Mesothelial cell of epicardium (in vitro differentiated cells): ENCODE results near the gene SLC35G6. TPM values are rescaled to one million over a fixed set of nuclear protein-coding genes. Genes with fewer than 3 reads are reported as not detected.

Source experiments
- DNase-seq, 2 experiments: peaks; one replicate each; pipeline ENCODE4 v3.0.0; 2021; ENCODE audit warnings: low spot score in 2 of 2; ENCODE audit not compliant: unreplicated experiment in 2 of 2
- H3K27ac Mint-ChIP-seq: 2 replicates; pipeline ENCODE4 v1.8.0; 2021; ENCODE audit warnings: mixed read lengths
- H3K27me3 Mint-ChIP-seq: 2 replicates; pipeline ENCODE4 v1.8.0; 2021; ENCODE audit warnings: low read depth, mixed read lengths
- H3K36me3 Mint-ChIP-seq: 2 replicates; pipeline ENCODE4 v1.8.0; 2021; ENCODE audit warnings: mixed read lengths
- H3K4me1 Mint-ChIP-seq: 2 replicates; pipeline ENCODE4 v1.8.0; 2021; ENCODE audit warnings: mixed read lengths
- H3K4me3 Mint-ChIP-seq: 2 replicates; pipeline ENCODE4 v1.8.0; 2021; ENCODE audit warnings: mild to moderate bottlenecking, moderate library complexity, mixed read lengths
- H3K9me3 Mint-ChIP-seq: 2 replicates; pipeline ENCODE4 v1.8.0; 2021; ENCODE audit warnings: mixed read lengths
- total RNA-seq: library from RNA; stranded (reverse); gene quantifications from 3 replicates; pipeline ENCODE4 v1.2.1, GENCODE V29; 2021
- TF ChIP-seq, protein P1 (sequence below): fragments of 200-600 bp; sonication (generic); IDR thresholded peaks from one replicate; pipeline ENCODE4 v1.5.0; 2021; ENCODE audit warnings: antibody characterized with exemption; ENCODE audit not compliant: unreplicated experiment

Gene SLC35G6
- total RNA-seq, 1 donor from 2014 or later, result not detected

GRCh38 chr17:7437950-7438614, 43.2 kb upstream of the SLC35G6 start:
- peak in 1 of 2 experiments; percentile 83 for DNase-seq

DNA sequence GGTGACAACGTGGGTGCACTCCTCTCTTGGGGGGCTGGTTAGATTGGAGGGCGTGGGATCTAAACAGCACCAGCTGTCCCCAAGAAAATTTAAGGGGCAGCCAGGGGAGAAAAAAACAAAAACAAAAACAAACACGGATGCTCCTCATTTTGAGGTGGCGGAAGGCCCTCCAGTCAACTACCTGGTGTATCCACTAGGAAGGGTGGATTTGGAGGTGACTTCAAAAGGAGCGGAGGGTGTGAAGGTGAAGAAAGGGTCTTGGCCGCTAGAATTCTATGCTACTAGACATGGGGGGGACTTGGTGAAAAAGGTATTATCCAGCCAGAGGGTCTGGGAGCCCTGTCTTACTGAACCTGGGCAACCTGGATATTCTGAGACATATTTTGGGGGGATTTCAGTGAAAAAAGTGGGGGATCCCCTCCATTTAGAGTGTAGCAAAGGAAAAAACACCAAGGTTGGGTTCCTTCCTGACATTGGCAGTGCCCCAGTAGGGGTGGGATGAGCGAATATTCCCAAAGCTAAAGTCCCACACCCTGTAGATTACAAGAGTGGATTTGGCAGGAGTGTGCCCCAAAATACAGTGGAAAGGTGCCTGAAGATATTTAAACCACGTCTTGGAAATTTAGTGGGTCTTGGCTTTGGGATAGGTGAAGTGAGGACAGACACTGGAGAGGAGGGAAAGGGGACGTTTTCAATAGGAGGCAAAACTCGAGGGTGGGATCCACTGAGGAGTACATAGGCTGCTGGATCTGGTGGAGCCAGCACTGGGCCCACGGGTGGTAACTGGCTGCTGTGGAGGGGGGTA, 42.4 kb upstream of the SLC35G6 start:
- DNase-seq, result no peak
- peak overlapping the region; percentile 83 for H3K4me3 Mint-ChIP-seq
- peaks cover 38% of the 10 kb centered on the region for H3K27me3 Mint-ChIP-seq
- TF ChIP-seq, protein P1, sequence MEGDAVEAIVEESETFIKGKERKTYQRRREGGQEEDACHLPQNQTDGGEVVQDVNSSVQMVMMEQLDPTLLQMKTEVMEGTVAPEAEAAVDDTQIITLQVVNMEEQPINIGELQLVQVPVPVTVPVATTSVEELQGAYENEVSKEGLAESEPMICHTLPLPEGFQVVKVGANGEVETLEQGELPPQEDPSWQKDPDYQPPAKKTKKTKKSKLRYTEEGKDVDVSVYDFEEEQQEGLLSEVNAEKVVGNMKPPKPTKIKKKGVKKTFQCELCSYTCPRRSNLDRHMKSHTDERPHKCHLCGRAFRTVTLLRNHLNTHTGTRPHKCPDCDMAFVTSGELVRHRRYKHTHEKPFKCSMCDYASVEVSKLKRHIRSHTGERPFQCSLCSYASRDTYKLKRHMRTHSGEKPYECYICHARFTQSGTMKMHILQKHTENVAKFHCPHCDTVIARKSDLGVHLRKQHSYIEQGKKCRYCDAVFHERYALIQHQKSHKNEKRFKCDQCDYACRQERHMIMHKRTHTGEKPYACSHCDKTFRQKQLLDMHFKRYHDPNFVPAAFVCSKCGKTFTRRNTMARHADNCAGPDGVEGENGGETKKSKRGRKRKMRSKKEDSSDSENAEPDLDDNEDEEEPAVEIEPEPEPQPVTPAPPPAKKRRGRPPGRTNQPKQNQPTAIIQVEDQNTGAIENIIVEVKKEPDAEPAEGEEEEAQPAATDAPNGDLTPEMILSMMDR, result no peak
- peak overlapping the region; percentile 66 for H3K27ac Mint-ChIP-seq
- H3K9me3 Mint-ChIP-seq, result no peaks in the 10 kb centered on the region
- no peaks in the 10 kb centered on the region for H3K36me3 Mint-ChIP-seq
- H3K4me1 Mint-ChIP-seq, result peaks cover 51% of the 10 kb centered on the region

More at GRCh38 chr17:7437950-7438614, 43.2 kb upstream of the SLC35G6 start:
- H3K9me3 Mint-ChIP-seq, result no peaks in the 10 kb centered on the region
- TF ChIP-seq, protein P1, result no peak
- H3K36me3 Mint-ChIP-seq, result no peaks in the 10 kb centered on the region
- H3K27me3 Mint-ChIP-seq, result peaks cover 38% of the 10 kb centered on the region
- peak overlapping the region; percentile 90 for H3K27ac Mint-ChIP-seq
- peak overlapping the region; percentile 83 for H3K4me3 Mint-ChIP-seq
- peaks cover 48% of the 10 kb centered on the region for H3K4me1 Mint-ChIP-seq

- Mint-ChIP-seq H3K27me3 (peaks cover 38% of the 10 kb centered on the region), H3K4me1 (peaks cover 56% of the 10 kb centered on the region), H3K9me3 (no peaks in the 10 kb centered on the region), H3K4me3 (peak within 1 kb of the TSS; percentile 94), H3K36me3 (no peaks in the 10 kb centered on the region), H3K27ac (peak within 1 kb of the TSS; percentile 95)
- TF ChIP-seq, protein P1, result no peak
- peak in 1 of 2 experiments; percentile 48 for DNase-seq
Measured at GRCh38 chr17:7439462-7440112, 41.7 kb upstream of the SLC35G6 start, which contains the start of gene FGF11. FGF11 (plus strand) TSS chr17:7439512; CDS start chr17:7439621, 109 bp downstream.

DNA sequence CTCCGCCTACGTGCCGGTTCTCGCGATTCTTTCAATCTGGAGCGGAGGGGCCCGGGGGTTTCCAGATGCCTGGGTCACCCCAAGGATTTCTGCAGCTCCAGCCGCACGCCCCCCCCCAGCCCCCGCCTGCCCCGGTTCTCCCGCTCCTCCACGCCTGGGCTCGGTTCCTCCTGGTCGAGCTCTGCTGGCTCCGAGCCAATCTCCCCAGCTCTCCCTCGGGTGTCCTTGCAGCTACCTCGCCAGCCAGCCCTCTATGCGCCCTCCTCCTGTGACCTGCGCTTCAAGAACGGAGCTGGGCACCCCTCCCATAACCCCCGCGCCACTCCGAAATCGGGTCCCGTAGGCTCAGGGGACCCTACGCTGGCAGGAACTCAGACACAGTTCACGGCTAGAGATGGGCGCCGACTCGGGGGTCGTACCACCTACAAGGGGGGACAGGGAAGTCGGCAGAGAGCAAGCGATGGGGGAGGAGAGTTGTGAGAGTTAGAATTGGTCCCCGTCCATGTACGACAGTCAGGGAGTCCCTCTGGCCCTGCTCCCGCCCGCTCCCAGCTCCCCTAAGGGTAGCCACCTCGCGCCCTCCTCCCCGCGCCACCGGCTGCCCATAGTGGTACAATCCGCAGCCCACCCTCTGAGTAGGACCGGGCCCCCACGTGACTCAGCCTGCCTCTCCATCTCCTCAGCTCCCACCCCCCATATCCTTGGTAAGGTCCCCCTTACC, 41.0 kb upstream of the SLC35G6 start:
- DNase-seq, result peak in 1 of 2 experiments; percentile 79
- Mint-ChIP-seq H3K4me1 (peaks cover 62% of the 10 kb centered on the region), H3K36me3 (no peaks in the 10 kb centered on the region), H3K4me3 (peak overlapping the region; percentile 94), H3K27ac (peak overlapping the region; percentile 95), H3K9me3 (no peaks in the 10 kb centered on the region), H3K27me3 (peaks cover 39% of the 10 kb centered on the region)
- TF ChIP-seq, protein P1, result no peak

DNA sequence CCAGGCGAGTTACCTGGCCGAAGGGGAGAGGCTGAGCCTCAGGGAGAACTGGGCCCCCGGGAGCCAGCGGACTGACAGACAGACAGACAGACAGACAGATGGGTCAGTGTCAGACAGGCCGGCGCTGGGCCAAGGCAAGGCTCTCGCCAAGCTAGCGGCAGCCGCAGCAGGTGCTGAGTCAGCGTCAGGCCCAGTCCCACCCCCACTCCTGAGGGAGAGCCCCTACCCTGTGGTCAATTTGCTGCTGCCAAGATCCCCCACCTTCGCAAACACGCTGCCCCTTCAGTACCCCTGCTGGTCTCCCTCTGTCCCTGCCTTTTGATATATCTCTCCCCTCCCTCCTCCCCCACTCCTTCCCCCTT, 40.4 kb upstream of the SLC35G6 start:
- H3K36me3 Mint-ChIP-seq, result no peaks in the 10 kb centered on the region
- H3K4me3 Mint-ChIP-seq, result peak overlapping the region; percentile 94
- H3K9me3 Mint-ChIP-seq, result no peaks in the 10 kb centered on the region
- peaks cover 41% of the 10 kb centered on the region for H3K27me3 Mint-ChIP-seq
- DNase-seq, result peak in 1 of 2 experiments; percentile 74
- TF ChIP-seq, protein P1, result no peak
- peaks cover 67% of the 10 kb centered on the region for H3K4me1 Mint-ChIP-seq
- H3K27ac Mint-ChIP-seq, result peak overlapping the region; percentile 95
